ENCODE results near the gene CNNM4.

CNNM4 gene

DNA sequence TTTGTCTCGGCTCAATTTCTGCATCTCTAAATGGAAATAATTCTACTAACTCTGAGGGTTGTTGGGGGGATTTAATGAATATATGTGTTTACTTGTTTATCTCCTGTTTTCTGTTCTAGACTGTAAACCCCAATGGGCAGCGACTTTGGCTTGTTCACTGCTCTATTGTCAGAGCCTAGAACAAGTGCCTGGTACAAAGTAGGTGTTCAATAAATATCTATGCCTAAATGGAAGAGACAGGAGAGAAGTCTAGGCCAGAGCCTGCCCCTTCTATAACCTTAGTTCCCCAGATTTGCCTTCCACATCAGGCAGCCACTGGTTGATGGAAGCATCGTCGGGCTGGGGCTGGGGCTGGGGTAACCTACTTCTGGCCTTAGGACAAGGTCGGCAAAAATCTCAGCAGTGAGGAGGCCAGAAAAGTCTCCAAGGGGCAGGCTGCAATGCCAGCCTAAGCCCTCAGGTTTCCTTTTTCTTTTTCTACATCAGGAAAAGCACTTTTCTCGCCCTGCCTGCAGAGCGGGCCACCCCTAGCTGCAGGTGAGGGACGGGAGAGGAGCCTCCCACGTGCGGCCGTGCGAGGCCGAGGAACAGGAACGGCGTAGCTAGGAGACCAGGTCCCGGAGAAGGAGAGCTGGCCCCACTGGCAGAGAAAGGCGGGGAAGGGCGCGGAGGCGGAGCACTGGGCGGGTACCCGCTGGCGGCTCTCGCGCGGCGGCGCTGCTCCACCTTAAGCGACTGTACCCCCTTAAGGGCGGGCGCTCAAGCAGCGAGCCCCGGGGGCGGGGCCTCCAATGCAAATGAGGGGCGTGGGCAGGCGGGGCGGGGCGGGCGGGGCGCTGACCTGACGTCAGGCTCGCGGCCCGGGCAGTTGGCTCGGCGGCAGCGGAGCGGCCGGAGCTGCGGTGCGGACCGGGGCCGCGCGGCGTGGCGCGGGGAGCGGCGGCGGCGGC lies at the start of gene CNNM4:
CNNM4 (plus strand) TSS at position 867 of the 950 bp plus-strand sequence. CDS start 98 bp downstream, outside the sequence.
- peak; percentile 88 for DNase-seq (ENCODE audit: low read depth)

DNA sequence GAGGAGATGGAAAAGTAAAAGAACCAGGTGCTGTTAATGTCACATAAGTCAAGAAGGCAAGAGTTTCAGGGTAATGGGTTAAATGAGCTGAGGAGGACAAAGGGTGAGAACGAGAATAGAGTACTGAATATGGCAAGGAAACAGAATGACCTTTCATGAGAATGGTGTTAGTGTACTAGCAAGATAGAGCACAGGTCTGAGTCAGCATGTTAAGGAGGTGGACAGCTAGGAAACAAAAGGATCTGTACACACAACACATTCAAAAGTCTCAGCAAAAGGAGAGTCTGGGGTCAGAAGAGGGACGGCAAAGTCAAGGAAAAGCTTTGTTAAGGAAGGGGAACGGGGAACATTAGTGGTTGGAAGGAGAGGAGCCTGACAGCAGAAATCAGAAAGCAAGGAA lies 49.7 kb upstream of the CNNM4 start:
- no peak for DNase-seq (ENCODE audit: low read depth)

- DNase-seq (ENCODE audit: low read depth) = peak; percentile 23
Observed at GRCh38 chr2:96715658-96716057, 45.0 kb upstream of the CNNM4 start.

DNA sequence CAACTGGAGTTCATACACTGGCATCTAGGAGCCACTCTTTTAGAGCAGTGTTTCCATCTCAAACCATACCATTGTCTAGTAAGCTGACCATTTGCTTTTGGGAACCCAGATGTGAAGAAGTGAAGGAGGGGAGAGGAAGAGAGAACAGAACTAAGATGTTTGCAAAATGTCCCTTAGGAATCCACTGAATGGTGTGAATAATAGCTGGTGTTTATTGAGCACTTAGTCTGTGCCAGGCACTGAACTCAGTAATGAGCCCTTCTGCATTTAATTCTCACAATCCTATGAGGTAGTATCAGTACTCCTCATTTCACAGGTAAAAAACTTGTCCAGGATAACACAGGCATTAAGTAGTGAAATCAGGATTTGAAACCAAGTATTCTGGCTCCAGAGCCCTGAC lies 44.3 kb upstream of the CNNM4 start:
- no peak for DNase-seq (ENCODE audit: low read depth)

- DNase-seq (ENCODE audit: low read depth) = no peak
Observed at GRCh38 chr2:96726131-96726530, 34.6 kb upstream of the CNNM4 start.

- DNase-seq (ENCODE audit: low read depth) = peak; percentile 87
Observed at GRCh38 chr2:96727431-96727830, 33.3 kb upstream of the CNNM4 start.

GRCh38 chr2:96729748-96730147 lies 31.0 kb upstream of the CNNM4 start:
- no peak for DNase-seq (ENCODE audit: low read depth)

- DNase-seq (ENCODE audit: low read depth) = peak; percentile 70
Observed at GRCh38 chr2:96730212-96730611, 30.5 kb upstream of the CNNM4 start.

- peak; percentile 59 for DNase-seq (ENCODE audit: low read depth)
Observed at GRCh38 chr2:96733931-96734330, 26.8 kb upstream of the CNNM4 start.

GRCh38 chr2:96734880-96735583 lies 25.7 kb upstream of the CNNM4 start:
- DNase-seq (ENCODE audit: low read depth) = no peak

GRCh38 chr2:96737251-96737650 lies 23.5 kb upstream of the CNNM4 start:
- DNase-seq (ENCODE audit: low read depth) = no peak

DNA sequence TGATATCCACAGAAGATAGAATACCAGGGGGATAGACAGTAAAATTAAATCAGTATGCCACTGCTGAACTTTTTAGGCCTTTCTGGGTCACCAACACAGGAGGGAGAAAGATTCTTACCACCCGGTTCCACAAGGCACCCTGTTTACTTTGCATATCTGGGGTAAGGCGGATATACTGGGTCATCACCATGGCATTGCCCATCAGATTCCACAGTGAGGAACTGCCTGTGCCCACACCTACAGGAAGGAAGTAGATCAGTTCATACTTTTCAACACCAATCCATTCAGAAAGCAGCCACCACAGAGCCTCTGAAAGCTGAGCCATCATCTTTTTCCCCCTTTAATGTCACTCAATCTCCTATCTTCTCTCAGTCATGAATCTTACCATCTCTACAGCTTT lies 22.9 kb upstream of the CNNM4 start:
- no peak for DNase-seq (ENCODE audit: low read depth)

GRCh38 chr2:96739076-96739632 lies 21.5 kb upstream of the CNNM4 start:
- DNase-seq (ENCODE audit: low read depth) = peak; percentile 58

GRCh38 chr2:96739633-96740428 lies 20.9 kb upstream of the CNNM4 start, which contains the start of gene LMAN2L:
LMAN2L (minus strand) TSS chr2:96740064; CDS start chr2:96740040, 24 bp downstream.
- DNase-seq (ENCODE audit: low read depth) = peak; percentile 95

- no peak for DNase-seq (ENCODE audit: low read depth)
Observed at GRCh38 chr2:96747061-96747617, 13.6 kb upstream of the CNNM4 start.

DNA sequence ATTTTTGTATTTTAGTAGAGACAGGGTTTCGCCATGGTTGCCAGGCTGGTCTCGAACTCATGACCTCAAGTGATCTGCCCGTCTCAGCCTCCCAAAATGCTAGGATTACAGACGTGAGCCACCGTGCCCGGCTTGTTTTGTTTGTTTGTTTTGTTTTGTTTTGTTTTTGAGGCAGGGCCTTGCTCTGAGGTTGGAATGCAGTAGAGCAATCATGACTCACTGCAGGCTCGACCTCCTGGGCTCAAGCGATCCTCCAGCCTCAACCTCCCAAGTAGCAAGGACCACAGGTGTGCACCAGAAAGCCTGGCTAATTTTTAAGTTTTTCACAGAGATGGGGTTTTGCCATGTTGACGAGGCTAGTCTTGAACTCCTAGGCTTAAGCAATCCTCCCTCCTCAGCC lies 8.9 kb upstream of the CNNM4 start:
- no peak for DNase-seq (ENCODE audit: low read depth)

DNA sequence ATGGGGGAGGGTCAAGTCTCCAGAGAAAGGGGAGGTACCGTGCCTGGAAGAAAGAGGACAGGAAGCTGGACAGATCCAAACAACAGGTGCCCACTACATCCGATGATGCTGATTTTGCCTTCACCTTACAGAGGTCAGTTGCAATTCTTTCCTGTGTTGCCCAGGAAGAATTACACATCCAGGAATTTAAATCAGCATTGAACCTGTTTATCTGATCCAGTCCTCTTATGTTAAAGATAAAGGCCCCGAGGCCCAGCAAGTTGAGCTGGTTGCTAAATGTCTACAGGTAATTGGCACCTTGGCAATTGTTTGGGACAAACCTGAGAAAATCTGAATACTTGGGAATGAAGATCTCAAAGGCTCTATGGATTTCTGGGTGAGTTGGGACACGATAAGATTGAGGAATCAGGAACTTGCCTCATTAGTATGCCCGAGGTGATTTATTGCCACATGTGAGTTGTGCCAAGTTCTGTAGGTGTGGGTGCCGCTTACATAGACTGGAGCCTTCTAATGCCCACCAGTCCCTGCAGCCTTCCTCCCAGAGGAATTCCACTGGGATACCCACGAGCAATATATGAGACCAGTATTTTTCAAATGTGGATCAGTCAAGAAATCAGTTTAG lies 6.9 kb upstream of the CNNM4 start:
- no peak for DNase-seq (ENCODE audit: low read depth)

- DNase-seq (ENCODE audit: low read depth) = no peak
Observed at GRCh38 chr2:96754317-96754716, 6.4 kb upstream of the CNNM4 start.

DNA sequence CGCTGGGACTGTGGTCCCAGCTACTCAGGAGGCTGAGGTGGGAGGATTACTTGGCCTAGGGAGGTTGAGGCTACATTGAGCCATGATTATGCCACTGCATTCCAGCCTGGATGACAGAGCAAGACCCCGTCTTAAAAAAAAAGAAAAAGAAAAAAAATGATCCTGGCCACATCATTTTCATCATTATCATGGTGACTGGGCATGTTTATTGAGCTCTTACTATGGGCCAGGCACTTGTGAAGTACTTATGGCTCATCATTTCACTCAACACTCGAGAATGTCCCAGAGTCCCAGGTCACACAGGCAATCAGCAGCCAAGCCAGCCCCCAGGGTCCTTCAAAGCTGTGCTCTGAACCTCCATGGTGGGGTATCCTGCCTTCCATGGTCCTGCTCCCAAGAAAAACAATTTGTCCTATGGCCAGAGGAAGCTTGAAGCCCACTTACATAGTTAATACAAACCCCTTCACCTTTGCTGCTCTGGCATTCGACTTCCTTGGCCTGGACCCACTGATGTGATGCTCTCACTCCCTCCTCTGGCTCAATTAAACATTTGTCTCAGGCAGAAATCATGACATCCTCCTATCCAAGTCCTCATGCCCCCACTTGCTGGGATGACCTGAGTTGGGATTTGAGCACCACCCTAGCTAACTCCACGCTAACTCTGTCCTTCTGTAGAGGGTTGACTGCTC lies 3.8 kb upstream of the CNNM4 start:
- no peak for DNase-seq (ENCODE audit: low read depth)

DNA sequence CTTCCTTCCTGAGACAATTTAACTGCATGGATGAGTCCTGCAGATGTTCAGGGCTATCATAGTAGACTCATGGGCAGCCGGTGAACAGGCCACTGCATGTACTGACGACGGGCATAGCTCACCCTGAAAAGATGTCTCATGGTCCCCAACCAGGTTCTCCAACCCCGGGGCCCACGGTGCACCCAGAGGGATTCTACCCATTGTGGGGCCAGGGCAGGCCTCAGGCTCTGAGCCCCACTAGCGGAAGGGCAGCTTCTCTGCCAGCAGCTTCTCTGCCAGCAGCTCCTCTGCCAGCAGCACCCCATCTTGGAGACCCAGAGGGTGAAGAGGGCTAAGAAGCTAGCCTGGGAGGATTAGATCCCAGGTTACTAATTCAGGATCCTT lies 3.2 kb upstream of the CNNM4 start:
- DNase-seq (ENCODE audit: low read depth) = no peak

GRCh38 chr2:96758987-96759386 lies 1.7 kb upstream of the CNNM4 start:
- DNase-seq (ENCODE audit: low read depth) = no peak
